Endothelial cell of umbilical vein (primary cell): ENCODE results near the gene PTGDS. TPM values are rescaled to one million over a fixed set of nuclear protein-coding genes. Genes with fewer than 3 reads are reported as not detected.
"Not testable (repeated sequence)": the region's sequence is repeated elsewhere in the genome, so short reads cannot be mapped to it uniquely, and the experiment has no call there.

Source experiments
- BruUV-seq: library from RNA; stranded (reverse); fragments of 400-500 nt; replicated peaks from 2 replicates; lab custom pipeline; 2021; lab: Mats Ljungman, UMichigan
- CTCF ChIA-PET: fragments of 300-600, 350-600 bp; sonication (Branson Sonifier 250); formaldehyde crosslinking; loops from one replicate; lab custom pipeline; 2021; ENCODE audit warnings: antibody characterized with exemption, inconsistent platforms; lab: Charles Lee
- POLR2A ChIA-PET: fragments of 300-600, 350-600 bp; sonication (Branson Sonifier 250); formaldehyde crosslinking; loops from one replicate; lab custom pipeline; 2021; ENCODE audit warnings: antibody characterized with exemption, inconsistent platforms; lab: Charles Lee
- DNase-seq: peaks from one replicate; pipeline ENCODE4 v3.0.0-alpha.2; 2011; ENCODE audit warnings: low read depth, low spot score
- FAIRE-seq: peaks from 2 replicates; lab custom pipeline; 2011; peaks lifted over from hg19 to GRCh38; lab: Jason Lieb, UNC
- H2AFZ ChIP-seq: 2 replicates; pipeline ENCODE4 v1.6.0; 2012; ENCODE audit warnings: low read depth, low read length, control low read depth, inconsistent platforms
- H3K27ac ChIP-seq: 2 replicates; pipeline ENCODE4 v1.5.1; 2011; ENCODE audit warnings: low read depth, mild to moderate bottlenecking, control low read depth, low read length, moderate library complexity; ENCODE audit not compliant: insufficient read depth
- H3K27me3 ChIP-seq, 2 experiments: 2 replicates each; pipeline versions ENCODE4 v1.6.0 to v1.6.1; 2011; ENCODE audit warnings: low read length in 2 of 2, mixed read lengths in 1 of 2; ENCODE audit not compliant: control insufficient read depth in 2 of 2, insufficient read depth in 2 of 2
- H3K36me3 ChIP-seq, 2 experiments: 2 replicates in 1 of 2; 3 replicates in 1 of 2; pipeline ENCODE4 v1.5.1; 2011; ENCODE audit warnings: low read length in 2 of 2, mild to moderate bottlenecking in 1 of 2, moderate library complexity in 1 of 2; ENCODE audit not compliant: control insufficient read depth in 2 of 2, insufficient read depth in 2 of 2; ENCODE audit errors: extremely low read depth in 1 of 2
- H3K4me1 ChIP-seq: 3 replicates; pipeline ENCODE4 v1.5.1; 2011; ENCODE audit warnings: mild to moderate bottlenecking, low read length; ENCODE audit not compliant: control insufficient read depth, insufficient read depth; ENCODE audit errors: extremely low read depth
- H3K4me2 ChIP-seq: 2 replicates; pipeline ENCODE4 v1.6.1; 2011; ENCODE audit warnings: low read length, control low read depth, mixed read lengths; ENCODE audit not compliant: insufficient read depth
- H3K4me3 ChIP-seq, 3 experiments: fragments of 200-600 bp in 1 of 3; sonication (generic), shearing (Covaris generic) in 1 of 3; replicated peaks in 1 of 3; 2 replicates each; pipeline ENCODE4 v1.5.1; 2011 to 2016; ENCODE audit warnings: control low read depth in 3 of 3, low read length in 3 of 3, mild to moderate bottlenecking in 2 of 3, inconsistent platforms in 1 of 3, low read depth in 1 of 3, moderate library complexity in 1 of 3; ENCODE audit not compliant: insufficient read depth in 1 of 3
- H3K79me2 ChIP-seq: 2 replicates; pipeline ENCODE4 v1.6.0; 2012; ENCODE audit warnings: low read length, inconsistent platforms; ENCODE audit not compliant: control insufficient read depth, insufficient read depth
- H3K9ac ChIP-seq: replicated peaks from 2 replicates; pipeline ENCODE3; 2011; ENCODE audit warnings: low read length, control low read depth; ENCODE audit not compliant: insufficient read depth; ENCODE audit errors: extremely low read depth
- H3K9me1 ChIP-seq: replicated peaks from 3 replicates; pipeline ENCODE4 v1.6.0; 2011; ENCODE audit warnings: mild to moderate bottlenecking, low read length; ENCODE audit not compliant: control insufficient read depth, insufficient read depth; ENCODE audit errors: extremely low read depth
- H3K9me3 ChIP-seq: replicated peaks from 2 replicates; pipeline ENCODE4 v1.5.1; 2012; ENCODE audit warnings: low read length, inconsistent platforms; ENCODE audit not compliant: control insufficient read depth, insufficient read depth
- H4K20me1 ChIP-seq: replicated peaks from 2 replicates; pipeline ENCODE3; 2011; ENCODE audit warnings: mild to moderate bottlenecking, low read length; ENCODE audit not compliant: control insufficient read depth, insufficient read depth; ENCODE audit errors: extremely low read depth
- EZH2 ChIP-seq: IDR thresholded peaks from 2 replicates; pipeline ENCODE4 v1.6.1; 2012; ENCODE audit warnings: borderline replicate concordance, low read depth, mild to moderate bottlenecking, moderate library complexity, low read length, inconsistent platforms; ENCODE audit not compliant: severe bottlenecking
- FOS ChIP-seq: IDR thresholded peaks from 2 replicates; pipeline ENCODE4 v1.6.1; 2011; ENCODE audit warnings: mild to moderate bottlenecking, low read length, moderate library complexity, borderline replicate concordance; ENCODE audit not compliant: insufficient read depth
- JUN ChIP-seq: IDR thresholded peaks from 2 replicates; pipeline ENCODE4 v1.6.1; 2011; ENCODE audit warnings: borderline replicate concordance, low read depth; ENCODE audit not compliant: insufficient read length, insufficient read depth
- MYC ChIP-seq: IDR thresholded peaks from one replicate; pipeline ENCODE4 v1.6.1; 2011; ENCODE audit warnings: mild to moderate bottlenecking, low read depth, low read length
- POLR2A ChIP-seq: IDR thresholded peaks from 2 replicates; pipeline ENCODE4 v1.6.1; 2012; ENCODE audit warnings: low read depth, mild to moderate bottlenecking, control low read depth, low read length
- POLR2AphosphoS5 ChIP-seq: IDR thresholded peaks from 2 replicates; pipeline ENCODE4 v1.6.1; 2012; ENCODE audit warnings: low read depth, mild to moderate bottlenecking, control low read depth, low read length, moderate library complexity; ENCODE audit not compliant: insufficient read depth
- dilution Hi-C: fragments of 300-500 bp; cut with MboI; formaldehyde crosslinking; loops from one replicate; pipeline ENCODE4 v1.15.0; 2019; ENCODE audit warnings: low sequenced_read_pairs; ENCODE audit not compliant: extremely low pct_ligation_motif_present
- intact Hi-C: fragments of 100-400 bp; cut with micrococcal nuclease; formaldehyde crosslinking; loops from one replicate; pipeline ENCODE4 v1.10.0; 2022
- polyA plus RNA-seq, 4 experiments: library from polyadenylated mRNA; depleted of rRNA in 3 of 4; stranded (reverse) in 3 of 4; unstranded in 1 of 4; fragments of >200 nt; gene quantifications; 2 replicates each; pipeline versions ENCODE4 v1.2.1 to v1.2.3, GENCODE V29; 2011 to 2012; ENCODE audit warnings: missing spikeins in 1 of 4
- total RNA-seq: library from RNA; stranded (reverse); gene quantifications from 2 replicates; pipeline ENCODE4 v1.2.3, GENCODE V29; 2021
- TF ChIP-seq, protein P1 (sequence below), 2 donors: IDR thresholded peaks; 1 replicate in 1 of 2; 2 replicates in 1 of 2; pipeline ENCODE4 v1.5.1; 2011; ENCODE audit warnings: low read length in 2 of 2, mild to moderate bottlenecking in 2 of 2, moderate library complexity in 2 of 2, control low read depth in 1 of 2, inconsistent platforms in 1 of 2, low read depth in 1 of 2; ENCODE audit not compliant: insufficient read depth in 1 of 2; ENCODE audit errors: extremely low read depth in 1 of 2
- TF ChIP-seq, protein P2 (sequence below): IDR thresholded peaks from 2 replicates; pipeline ENCODE4 v1.6.1; 2011; ENCODE audit not compliant: insufficient read depth, insufficient read length

PTGDS gene
- total and polyA plus RNA-seq, 2 donors (not counting 3 experiments of a cell fraction or from before 2014, with no cell fraction given) = not detected

DNA sequence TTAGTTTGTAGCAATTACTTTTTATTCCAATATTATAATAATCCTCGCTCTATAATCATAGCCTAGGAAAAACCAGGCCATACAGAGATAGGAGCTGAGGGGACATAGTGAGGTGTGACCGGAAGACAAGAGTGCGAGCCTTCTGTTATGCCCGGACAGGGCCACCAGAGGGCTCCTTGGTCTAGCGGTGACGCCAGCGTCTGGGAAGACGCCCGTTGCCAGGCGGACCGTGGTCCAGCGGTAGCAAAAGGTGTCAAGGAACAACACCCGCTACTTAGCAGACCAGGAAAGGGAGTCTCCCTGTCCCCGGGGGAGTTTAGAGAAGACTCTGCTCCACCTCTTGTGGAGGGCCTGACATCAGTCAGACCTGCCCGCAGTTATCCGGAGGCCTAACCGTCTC, 27.0 kb downstream of the PTGDS start:
- intact Hi-C loops, H2AFZ ChIP-seq, FAIRE-seq, H4K20me1 ChIP-seq, H3K27me3 ChIP-seq, H3K36me3 ChIP-seq, H3K9me3 ChIP-seq, H3K79me2 ChIP-seq, DNase-seq, H3K9me1 ChIP-seq, H3K4me3 ChIP-seq, H3K27ac ChIP-seq, H3K4me2 ChIP-seq, H3K9ac ChIP-seq, dilution Hi-C loops, POLR2A ChIA-PET, BruUV-seq, H3K4me1 ChIP-seq: not testable (repeated sequence)
- TF ChIP-seq, protein P1, sequence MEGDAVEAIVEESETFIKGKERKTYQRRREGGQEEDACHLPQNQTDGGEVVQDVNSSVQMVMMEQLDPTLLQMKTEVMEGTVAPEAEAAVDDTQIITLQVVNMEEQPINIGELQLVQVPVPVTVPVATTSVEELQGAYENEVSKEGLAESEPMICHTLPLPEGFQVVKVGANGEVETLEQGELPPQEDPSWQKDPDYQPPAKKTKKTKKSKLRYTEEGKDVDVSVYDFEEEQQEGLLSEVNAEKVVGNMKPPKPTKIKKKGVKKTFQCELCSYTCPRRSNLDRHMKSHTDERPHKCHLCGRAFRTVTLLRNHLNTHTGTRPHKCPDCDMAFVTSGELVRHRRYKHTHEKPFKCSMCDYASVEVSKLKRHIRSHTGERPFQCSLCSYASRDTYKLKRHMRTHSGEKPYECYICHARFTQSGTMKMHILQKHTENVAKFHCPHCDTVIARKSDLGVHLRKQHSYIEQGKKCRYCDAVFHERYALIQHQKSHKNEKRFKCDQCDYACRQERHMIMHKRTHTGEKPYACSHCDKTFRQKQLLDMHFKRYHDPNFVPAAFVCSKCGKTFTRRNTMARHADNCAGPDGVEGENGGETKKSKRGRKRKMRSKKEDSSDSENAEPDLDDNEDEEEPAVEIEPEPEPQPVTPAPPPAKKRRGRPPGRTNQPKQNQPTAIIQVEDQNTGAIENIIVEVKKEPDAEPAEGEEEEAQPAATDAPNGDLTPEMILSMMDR (IDR thresholded peaks at IDR 0.05; ENCODE audit: extremely low read depth in 1 of 2, insufficient read depth in 1 of 2, low read depth in 1 of 2, low read length in 2 of 2) = peak; percentile 7 to 27
- CTCF ChIA-PET = interaction anchor here (1.6 kb wide), 1 partner anchor 25 kb away, joined by 6 read pairs; no protein-coding TSS in a partner anchor

- H3K79me2 ChIP-seq = no peaks in the 10 kb centered on the region
- no peak overlapping the region for H3K4me2 ChIP-seq
- H3K27ac ChIP-seq = no peak overlapping the region
- intact Hi-C loops = no loop called here
- TF ChIP-seq POLR2AphosphoS5 = no peak
- no peak for TF ChIP-seq POLR2A
- TF ChIP-seq, protein P2, sequence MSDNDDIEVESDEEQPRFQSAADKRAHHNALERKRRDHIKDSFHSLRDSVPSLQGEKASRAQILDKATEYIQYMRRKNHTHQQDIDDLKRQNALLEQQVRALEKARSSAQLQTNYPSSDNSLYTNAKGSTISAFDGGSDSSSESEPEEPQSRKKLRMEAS = no peak
- no peak for TF ChIP-seq FOS
- no peak for TF ChIP-seq JUN
- TF ChIP-seq EZH2 = no peak
- TF ChIP-seq, protein P1 (IDR thresholded peaks at IDR 0.05; ENCODE audit: extremely low read depth in 1 of 2, insufficient read depth in 1 of 2, low read depth in 1 of 2, low read length in 2 of 2) = no peak
- TF ChIP-seq MYC = no peak
- H2AFZ ChIP-seq = no peak overlapping the region
- H3K9me3 ChIP-seq = no peaks in the 10 kb centered on the region
- H3K9me1 ChIP-seq = no peaks in the 10 kb centered on the region
- no peaks in the 10 kb centered on the region for H3K4me1 ChIP-seq
- H3K9ac ChIP-seq = no peak overlapping the region
- no TSS peak for BruUV-seq
- DNase-seq (no peak), FAIRE-seq (no peak)
- CTCF ChIA-PET = no interaction called here
- H3K4me3 ChIP-seq = no peak overlapping the region
- no peaks in the 10 kb centered on the region for H3K27me3 ChIP-seq
- no peaks in the 10 kb centered on the region for H3K36me3 ChIP-seq
- POLR2A ChIA-PET = no interaction called here
- H4K20me1 ChIP-seq = no peaks in the 10 kb centered on the region
- dilution Hi-C loops = no loop called here
These were observed 29.1 kb downstream of the PTGDS start for GRCh38 chr9:137006116-137007003.
